ENCODE measurements around the gene ADAMTS2.

ADAMTS2 gene

GRCh38 chr5:179134511-179134910, 210.8 kb downstream of the ADAMTS2 start:
- no peak overlapping the region for H3K14ac ChIP-seq (ENCODE audit: low read length)
- DNase-seq, result no peak
- H4K8ac ChIP-seq (ENCODE audit: low read depth, low read length), result no peak overlapping the region
- H2BK5ac ChIP-seq (ENCODE audit: low read depth, low read length, poor library complexity), result no peak overlapping the region
- no peak overlapping the region for H3K4me2 ChIP-seq (ENCODE audit: low read length)
- H3K36me3 ChIP-seq (ENCODE audit: control insufficient read depth in 1 of 2, insufficient read depth in 2 of 2, low read length in 2 of 2), result peaks cover 32% of the 10 kb centered on the region in 2 experiments
- no peaks in the 10 kb centered on the region for H3K27me3 ChIP-seq (ENCODE audit: insufficient read depth, low read length)
- H2AK5ac ChIP-seq (ENCODE audit: low read length), result no peak overlapping the region
- H3K9me3 ChIP-seq (ENCODE audit: insufficient read depth, low read depth, low read length), result peaks cover 26% of the 10 kb centered on the region
- H2AFZ ChIP-seq (ENCODE audit: insufficient read depth, low read length, poor library complexity), result no peak overlapping the region
- no peaks in the 10 kb centered on the region for H3K4me1 ChIP-seq (ENCODE audit: control insufficient read depth in 1 of 2, insufficient read depth in 2 of 2, low read length in 2 of 2)
- no peak overlapping the region for H2BK120ac ChIP-seq (ENCODE audit: insufficient read depth, low read length, poor library complexity)
- no peak overlapping the region for H3K18ac ChIP-seq (ENCODE audit: low read length)
- H4K12ac ChIP-seq (ENCODE audit: low read depth, low read length), result no peak overlapping the region
- H4K91ac ChIP-seq (ENCODE audit: low read depth, low read length), result no peak overlapping the region
- no peaks in the 10 kb centered on the region for H3K79me1 ChIP-seq (ENCODE audit: low read length)
- no peak overlapping the region for H3K27ac ChIP-seq (ENCODE audit: low read depth, low read length)
- H3K4ac ChIP-seq (ENCODE audit: low read depth, low read length), result no peak overlapping the region
- H3K9ac ChIP-seq (ENCODE audit: low read length), result no peak overlapping the region
- no peaks in the 10 kb centered on the region for H3K79me2 ChIP-seq (ENCODE audit: control insufficient read depth, insufficient read depth, low read length, poor library complexity)
- H2BK12ac ChIP-seq (ENCODE audit: low read length), result no peak overlapping the region
- H3K4me3 ChIP-seq (ENCODE audit: low read depth, low read length), result no peak overlapping the region
- no peak overlapping the region for H3K23ac ChIP-seq (ENCODE audit: low read length)
- no CpG with 5 or more reads among the region's 16 CpGs for WGBS (ENCODE audit: extremely low coverage, insufficient coverage, insufficient read length)

GRCh38 chr5:179132586-179133355, 212.5 kb downstream of the ADAMTS2 start:
- no peak overlapping the region for H4K8ac ChIP-seq (ENCODE audit: low read depth, low read length)

GRCh38 chr5:179131886-179132585, 213.2 kb downstream of the ADAMTS2 start:
- Histone ChIP-seq H3K9ac (ENCODE audit: low read length) (no peak overlapping the region), H3K36me3 (ENCODE audit: control insufficient read depth in 1 of 2, insufficient read depth in 2 of 2, low read length in 2 of 2) (peaks cover 46 to 51% of the 10 kb centered on the region in 2 experiments), H3K27me3 (ENCODE audit: insufficient read depth, low read length) (no peaks in the 10 kb centered on the region), H3K4me1 (ENCODE audit: control insufficient read depth in 1 of 2, insufficient read depth in 2 of 2, low read length in 2 of 2) (no peaks in the 10 kb centered on the region), H2BK5ac (ENCODE audit: low read depth, low read length, poor library complexity) (no peak overlapping the region), H3K4me2 (ENCODE audit: low read length) (no peak overlapping the region), H2AK5ac (ENCODE audit: low read length) (no peak overlapping the region), H2AFZ (ENCODE audit: insufficient read depth, low read length, poor library complexity) (no peak overlapping the region), H2BK12ac (ENCODE audit: low read length) (no peak overlapping the region), H4K8ac (ENCODE audit: low read depth, low read length) (no peak overlapping the region), H3K14ac (ENCODE audit: low read length) (no peak overlapping the region), H3K79me1 (ENCODE audit: low read length) (no peaks in the 10 kb centered on the region), H3K79me2 (ENCODE audit: control insufficient read depth, insufficient read depth, low read length, poor library complexity) (no peaks in the 10 kb centered on the region), H3K18ac (ENCODE audit: low read length) (no peak overlapping the region), H3K27ac (ENCODE audit: low read depth, low read length) (no peak overlapping the region), H3K9me3 (ENCODE audit: insufficient read depth, low read depth, low read length) (peaks cover 42% of the 10 kb centered on the region), H4K91ac (ENCODE audit: low read depth, low read length) (no peak overlapping the region), H3K4ac (ENCODE audit: low read depth, low read length) (no peak overlapping the region), H4K12ac (ENCODE audit: low read depth, low read length) (no peak overlapping the region), H3K23ac (ENCODE audit: low read length) (no peak overlapping the region), H3K4me3 (ENCODE audit: low read depth, low read length) (no peak overlapping the region), H2BK120ac (ENCODE audit: insufficient read depth, low read length, poor library complexity) (no peak overlapping the region)
- DNase-seq, result no peak
- no CpG with 5 or more reads among the region's 15 CpGs for WGBS (ENCODE audit: extremely low coverage, insufficient coverage, insufficient read length)

More at GRCh38 chr5:179132586-179133355, 212.5 kb downstream of the ADAMTS2 start:
- H3K79me1 ChIP-seq (ENCODE audit: low read length), result no peaks in the 10 kb centered on the region
- no peak overlapping the region for H2AFZ ChIP-seq (ENCODE audit: insufficient read depth, low read length, poor library complexity)
- DNase-seq, result peak; percentile 56 to 61
- no peak overlapping the region for H3K27ac ChIP-seq (ENCODE audit: low read depth, low read length)
- no peaks in the 10 kb centered on the region for H3K4me1 ChIP-seq (ENCODE audit: control insufficient read depth in 1 of 2, insufficient read depth in 2 of 2, low read length in 2 of 2)
- H2BK12ac ChIP-seq (ENCODE audit: low read length), result no peak overlapping the region
- no peak overlapping the region for H2BK5ac ChIP-seq (ENCODE audit: low read depth, low read length, poor library complexity)
- H3K9ac ChIP-seq (ENCODE audit: low read length), result no peak overlapping the region
- WGBS (ENCODE audit: extremely low coverage, insufficient coverage, insufficient read length), result no CpG with 5 or more reads among the region's 23 CpGs
- no peak overlapping the region for H2BK120ac ChIP-seq (ENCODE audit: insufficient read depth, low read length, poor library complexity)
- H3K4ac ChIP-seq (ENCODE audit: low read depth, low read length), result no peak overlapping the region
- H3K18ac ChIP-seq (ENCODE audit: low read length), result no peak overlapping the region
- H3K4me2 ChIP-seq (ENCODE audit: low read length), result no peak overlapping the region
- no peaks in the 10 kb centered on the region for H3K27me3 ChIP-seq (ENCODE audit: insufficient read depth, low read length)
- H3K14ac ChIP-seq (ENCODE audit: low read length), result no peak overlapping the region
- H4K12ac ChIP-seq (ENCODE audit: low read depth, low read length), result no peak overlapping the region
- H2AK5ac ChIP-seq (ENCODE audit: low read length), result no peak overlapping the region
- H3K79me2 ChIP-seq (ENCODE audit: control insufficient read depth, insufficient read depth, low read length, poor library complexity), result no peaks in the 10 kb centered on the region
- no peak overlapping the region for H3K23ac ChIP-seq (ENCODE audit: low read length)
- no peak overlapping the region for H4K91ac ChIP-seq (ENCODE audit: low read depth, low read length)
- no peak overlapping the region for H3K4me3 ChIP-seq (ENCODE audit: low read depth, low read length)
- peaks cover 42 to 44% of the 10 kb centered on the region in 2 experiments for H3K36me3 ChIP-seq (ENCODE audit: control insufficient read depth in 1 of 2, insufficient read depth in 2 of 2, low read length in 2 of 2)
- peaks cover 35% of the 10 kb centered on the region for H3K9me3 ChIP-seq (ENCODE audit: insufficient read depth, low read depth, low read length)

- Histone ChIP-seq H3K4me1 (ENCODE audit: control insufficient read depth in 1 of 2, insufficient read depth in 2 of 2, low read length in 2 of 2) (no peaks in the 10 kb centered on the region), H3K79me1 (ENCODE audit: low read length) (no peaks in the 10 kb centered on the region), H3K23ac (ENCODE audit: low read length) (no peak overlapping the region), H2BK120ac (ENCODE audit: insufficient read depth, low read length, poor library complexity) (no peak overlapping the region), H3K18ac (ENCODE audit: low read length) (no peak overlapping the region), H2AFZ (ENCODE audit: insufficient read depth, low read length, poor library complexity) (no peak overlapping the region), H3K4me3 (ENCODE audit: low read depth, low read length) (no peak overlapping the region), H4K91ac (ENCODE audit: low read depth, low read length) (no peak overlapping the region), H2AK5ac (ENCODE audit: low read length) (no peak overlapping the region), H3K27ac (ENCODE audit: low read depth, low read length) (no peak overlapping the region), H3K27me3 (ENCODE audit: insufficient read depth, low read length) (no peaks in the 10 kb centered on the region), H2BK12ac (ENCODE audit: low read length) (no peak overlapping the region), H3K9ac (ENCODE audit: low read length) (no peak overlapping the region), H3K14ac (ENCODE audit: low read length) (no peak overlapping the region), H3K79me2 (ENCODE audit: control insufficient read depth, insufficient read depth, low read length, poor library complexity) (no peaks in the 10 kb centered on the region), H4K12ac (ENCODE audit: low read depth, low read length) (no peak overlapping the region), H3K9me3 (ENCODE audit: insufficient read depth, low read depth, low read length) (peaks cover 46% of the 10 kb centered on the region), H3K4ac (ENCODE audit: low read depth, low read length) (no peak overlapping the region), H2BK5ac (ENCODE audit: low read depth, low read length, poor library complexity) (no peak overlapping the region), H3K4me2 (ENCODE audit: low read length) (no peak overlapping the region), H4K8ac (ENCODE audit: low read depth, low read length) (no peak overlapping the region), H3K36me3 (ENCODE audit: control insufficient read depth in 1 of 2, insufficient read depth in 2 of 2, low read length in 2 of 2) (peaks cover 51 to 55% of the 10 kb centered on the region in 2 experiments)
- WGBS (ENCODE audit: extremely low coverage, insufficient coverage, insufficient read length), result no CpG with 5 or more reads among the region's 10 CpGs
- DNase-seq, result no peak
Observed at GRCh38 chr5:179131321-179131835, 213.9 kb downstream of the ADAMTS2 start.
